CMK (cell line): ENCODE results near the gene NUP43.
"Not testable (repeated sequence)": the region's sequence is repeated elsewhere in the genome, so short reads cannot be mapped to it uniquely, and the experiment has no call there.

Source experiments
- DNase-seq: peaks from one replicate; pipeline ENCODE4 v3.0.0-alpha.2; 2010; ENCODE audit warnings: low read depth

NUP43 gene

DNA sequence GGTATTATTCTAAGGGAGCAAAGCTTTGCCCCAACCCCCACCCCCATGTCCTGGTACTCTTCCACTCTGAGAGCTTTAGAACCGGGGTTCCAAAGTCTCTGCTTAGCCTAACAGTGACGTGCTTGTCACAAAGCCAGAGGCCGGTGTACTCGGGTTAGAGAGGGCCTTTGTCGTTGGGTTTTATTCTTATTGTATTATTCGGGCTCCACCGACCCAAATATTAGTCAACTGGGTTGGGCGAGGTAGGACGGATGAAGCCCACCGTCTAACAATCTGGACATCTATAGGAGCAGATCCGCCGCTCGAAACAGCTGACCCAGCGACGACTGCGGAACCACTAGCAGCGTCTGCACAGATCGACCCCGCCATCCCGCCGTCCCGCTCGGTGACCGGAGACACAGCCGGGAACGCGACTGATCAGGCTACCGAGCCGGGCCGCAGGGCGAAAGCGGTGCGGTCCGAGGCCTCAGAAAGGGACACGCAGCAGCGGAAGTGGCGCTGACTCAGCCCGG is 2.8 kb upstream of the NUP43 start:
- DNase-seq = not testable (repeated sequence)

DNA sequence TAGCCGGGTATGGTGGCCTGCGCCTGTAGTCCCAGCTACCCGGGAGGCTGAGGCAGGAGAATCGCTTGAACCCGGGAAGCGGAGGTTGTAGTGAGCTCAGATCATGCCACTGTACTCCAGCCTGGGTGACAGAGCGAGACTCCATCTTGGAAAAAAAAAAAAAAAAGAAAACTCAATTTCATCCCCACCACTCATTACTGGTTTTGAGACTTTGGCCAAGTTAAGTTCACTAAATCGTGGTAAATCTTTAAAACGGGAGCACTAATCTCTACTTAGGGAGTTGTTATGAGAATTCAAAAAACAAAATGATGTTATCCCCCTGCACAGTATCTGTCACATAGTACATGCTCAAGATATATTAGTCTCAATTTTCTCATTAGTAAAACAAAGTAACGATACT is 1.1 kb downstream of the NUP43 start:
- not testable (repeated sequence) for DNase-seq

DNA sequence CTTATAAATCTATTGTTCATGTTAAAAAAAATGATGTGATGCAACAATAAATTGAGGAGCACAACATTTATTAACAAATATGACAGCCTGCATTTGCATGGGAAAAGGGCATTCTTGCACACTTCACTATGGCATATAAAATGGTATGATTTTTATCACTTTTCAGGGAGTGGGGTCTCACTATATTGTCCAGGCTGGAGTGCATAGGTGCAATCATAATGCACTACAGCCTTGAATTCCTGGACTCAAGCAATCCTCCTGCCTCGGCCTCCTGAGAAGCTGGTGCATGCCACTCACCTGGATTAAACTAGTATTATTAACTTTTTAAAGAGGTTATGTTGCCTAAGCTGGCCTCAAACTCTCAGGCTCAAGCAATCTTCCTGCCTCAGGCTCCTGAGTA is 11.4 kb downstream of the NUP43 start:
- DNase-seq = no peak

DNA sequence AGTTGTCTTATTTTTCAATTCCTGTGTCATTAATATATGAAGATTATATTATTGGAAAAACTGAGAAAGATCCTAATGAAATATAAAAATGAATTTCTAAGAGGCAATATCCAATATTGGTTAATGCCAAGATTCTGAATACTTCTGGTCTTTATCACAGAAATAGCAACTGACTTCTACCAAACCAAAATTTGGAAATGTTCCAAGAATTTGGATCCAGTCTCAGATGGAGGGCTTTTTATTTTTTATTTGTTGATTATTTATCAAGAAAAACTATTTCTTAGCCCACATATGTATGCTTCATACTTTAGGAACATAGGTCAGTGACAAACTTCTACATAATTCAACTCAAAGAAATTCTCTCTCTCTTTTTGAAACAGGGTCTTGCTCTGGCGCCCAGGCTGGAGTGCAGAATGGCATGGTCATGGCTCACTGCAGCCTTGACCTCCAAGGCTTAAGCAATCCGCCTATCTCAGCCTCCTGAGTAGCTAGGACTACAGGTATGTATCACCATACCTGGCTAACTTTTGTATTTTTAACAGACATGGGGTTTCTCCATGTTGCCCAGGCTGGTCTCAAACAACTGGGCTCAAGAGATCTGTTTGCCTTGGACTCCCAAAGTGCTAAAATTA is 13.1 kb downstream of the NUP43 start:
- no peak for DNase-seq

DNA sequence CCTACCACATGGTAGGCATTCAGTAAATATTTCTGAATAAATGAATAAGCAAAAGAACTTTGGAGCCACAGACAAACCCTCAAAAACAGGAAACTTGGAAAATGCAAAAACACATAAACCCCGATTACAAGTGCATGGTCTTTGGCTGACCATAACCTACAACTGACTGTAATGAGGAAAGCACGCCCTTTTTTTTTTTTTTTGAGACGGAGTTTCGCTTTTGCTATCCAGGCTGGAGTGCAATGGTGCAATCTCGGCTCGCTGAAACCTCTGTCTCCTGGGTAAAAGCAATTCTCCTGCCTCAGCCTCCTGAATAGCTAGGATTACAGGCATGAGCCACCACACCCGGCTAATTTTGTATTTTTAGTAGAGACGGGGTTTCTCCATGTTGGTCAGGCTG is 16.5 kb downstream of the NUP43 start:
- no peak for DNase-seq

DNA sequence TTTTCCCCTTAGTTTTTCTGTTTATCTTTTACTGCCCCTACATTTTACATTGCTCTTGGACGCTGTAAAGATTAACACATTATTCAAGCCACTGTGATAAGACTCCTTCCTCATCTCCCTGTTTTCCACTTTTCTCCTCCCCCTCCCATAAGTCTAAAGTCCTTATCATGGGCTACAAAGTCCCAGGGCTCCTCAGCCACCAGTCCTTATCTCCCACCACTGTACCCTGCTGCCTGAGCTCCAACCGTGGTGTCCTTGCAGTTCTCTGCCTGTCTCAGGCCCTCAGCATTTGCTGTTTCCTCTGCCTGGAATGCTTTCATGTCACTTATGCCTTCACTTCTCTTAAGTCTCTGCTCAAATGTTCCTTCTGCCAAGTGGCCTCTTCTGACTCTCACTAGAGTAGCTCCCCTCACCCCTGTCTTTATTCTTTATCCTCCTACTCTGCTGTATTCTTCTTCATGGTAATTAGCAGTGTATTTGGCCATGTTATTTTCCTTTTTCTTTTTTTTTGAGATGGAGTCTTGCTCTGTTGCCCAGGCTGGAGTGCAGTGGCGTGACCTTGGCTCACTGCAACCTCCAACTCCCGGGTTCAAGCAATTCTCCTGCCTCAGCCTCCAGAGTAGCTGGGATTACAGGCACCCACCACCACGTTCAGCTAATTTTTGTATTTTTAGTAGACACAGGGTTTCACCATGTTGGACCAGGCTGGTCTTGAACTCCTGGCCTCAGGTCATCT is 17.7 kb downstream of the NUP43 start:
- peak; percentile 83 for DNase-seq

DNA sequence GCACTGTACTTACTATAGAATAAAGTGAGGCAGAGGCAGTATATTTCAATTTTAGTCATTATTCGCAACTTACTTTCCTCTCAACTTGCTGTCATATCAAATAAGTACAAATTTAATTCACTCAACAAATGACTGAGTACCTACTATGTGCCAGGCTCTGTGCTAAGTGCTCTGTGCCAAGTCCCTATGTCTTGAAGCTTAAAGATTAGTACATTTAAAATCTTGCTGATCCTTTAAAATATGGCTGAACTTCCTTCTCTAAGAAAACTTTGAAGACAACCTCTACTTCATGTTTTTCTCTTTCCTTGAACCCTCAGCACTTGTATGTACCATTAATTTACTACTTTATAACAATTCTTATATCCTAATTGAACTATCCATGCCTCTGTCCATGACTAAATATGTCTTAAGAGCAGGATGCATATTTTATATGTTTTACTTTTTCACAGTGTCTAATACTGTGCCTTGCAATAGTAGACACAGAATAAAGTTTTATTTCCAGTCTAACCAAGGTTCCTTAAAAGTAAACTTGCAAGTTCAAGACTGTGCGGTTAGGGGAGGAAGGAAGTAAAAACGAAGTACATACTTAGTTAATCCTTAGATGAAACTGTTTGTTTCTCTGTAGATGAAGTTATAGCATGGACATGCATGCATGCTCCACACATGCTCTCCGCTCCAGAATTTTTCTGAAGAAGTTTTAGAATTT is 18.4 kb downstream of the NUP43 start:
- peak; percentile 34 for DNase-seq

DNA sequence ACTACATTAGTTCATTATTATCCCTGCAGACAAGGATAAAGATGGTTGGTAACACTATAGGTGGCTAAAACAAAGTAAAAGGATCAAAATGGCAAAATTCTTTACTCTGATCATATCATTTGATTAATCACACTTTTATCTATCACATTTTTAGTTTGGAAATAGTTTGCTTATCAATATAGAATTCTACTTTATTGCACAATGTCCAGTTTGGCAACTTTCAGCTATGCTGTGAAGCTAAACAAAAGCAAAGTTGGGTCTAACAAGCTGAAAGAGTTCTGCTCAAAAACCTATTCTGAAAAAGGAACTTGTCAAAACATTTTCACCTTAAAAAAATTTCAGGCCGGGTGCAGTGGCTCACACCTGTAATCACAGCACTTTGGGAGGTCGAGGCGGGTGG is 20.5 kb downstream of the NUP43 start:
- no peak for DNase-seq

DNA sequence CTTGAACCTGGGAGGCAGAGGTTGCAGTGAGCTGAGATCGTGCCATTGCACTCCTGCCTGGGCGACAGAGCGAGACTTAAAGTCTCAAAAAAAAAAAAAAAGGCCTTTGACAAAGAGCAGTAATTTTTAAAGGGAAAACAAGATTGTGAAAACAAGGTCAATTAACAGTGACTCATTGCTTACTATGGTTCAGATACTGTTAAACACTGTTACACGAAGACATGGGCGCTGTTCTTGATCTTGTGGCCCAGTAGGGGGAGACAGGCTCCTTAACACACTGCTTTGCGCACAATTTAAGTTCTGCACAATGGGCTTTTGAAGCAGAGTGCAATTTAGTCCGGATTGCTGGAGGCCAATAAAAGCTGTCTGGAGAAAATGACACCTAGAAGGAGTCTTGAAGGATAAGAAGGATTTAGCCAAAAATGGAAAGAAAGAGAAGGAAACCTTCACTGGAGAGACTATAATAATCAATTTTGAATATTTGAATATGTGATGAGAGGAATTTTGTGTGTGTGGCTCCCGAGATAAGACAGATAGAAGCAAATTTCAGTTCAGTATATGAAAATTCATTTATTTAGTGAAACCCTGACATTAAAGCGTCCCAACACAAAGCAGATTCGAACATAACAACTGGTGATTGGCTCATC is 22.4 kb downstream of the NUP43 start:
- DNase-seq = peak; percentile 56

DNA sequence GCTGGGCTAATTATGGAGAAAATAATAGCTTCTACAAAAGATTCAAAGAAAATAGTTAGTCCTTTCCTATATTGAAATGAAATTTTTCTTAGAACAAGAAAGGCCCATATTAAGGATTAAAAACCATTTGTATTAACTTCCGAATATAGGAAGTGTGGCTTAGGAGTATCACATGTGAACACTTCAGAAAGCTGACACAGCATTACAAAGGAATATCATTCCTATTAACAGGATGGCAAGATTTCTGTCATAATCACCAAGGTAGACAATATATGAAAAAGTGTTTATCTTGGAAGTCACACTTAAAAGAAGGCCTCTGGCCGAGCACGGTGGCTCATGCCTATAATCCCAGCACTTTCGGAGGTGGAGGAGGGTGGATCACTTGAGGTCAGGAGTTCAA is 23.1 kb downstream of the NUP43 start:
- no peak for DNase-seq

DNA sequence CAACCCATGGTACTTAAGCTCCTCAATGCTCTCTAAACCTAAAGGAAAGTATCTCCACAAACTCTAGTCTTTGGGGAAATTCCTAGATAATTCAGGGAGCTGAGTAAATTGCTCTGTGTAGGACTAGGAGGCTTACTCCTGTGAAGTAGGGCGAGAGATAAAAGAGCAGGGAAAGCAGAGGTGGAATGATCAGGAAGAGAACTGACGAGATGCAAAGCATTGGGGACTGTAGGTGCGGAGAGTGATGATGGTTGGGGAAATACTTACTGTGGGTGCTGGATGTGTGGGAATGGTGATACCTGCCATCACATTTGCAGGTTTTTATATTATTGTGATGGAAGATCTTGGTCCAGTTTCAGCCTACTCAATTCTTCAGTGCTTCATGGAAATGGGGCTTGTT is 26.8 kb downstream of the NUP43 start:
- DNase-seq = no peak

DNA sequence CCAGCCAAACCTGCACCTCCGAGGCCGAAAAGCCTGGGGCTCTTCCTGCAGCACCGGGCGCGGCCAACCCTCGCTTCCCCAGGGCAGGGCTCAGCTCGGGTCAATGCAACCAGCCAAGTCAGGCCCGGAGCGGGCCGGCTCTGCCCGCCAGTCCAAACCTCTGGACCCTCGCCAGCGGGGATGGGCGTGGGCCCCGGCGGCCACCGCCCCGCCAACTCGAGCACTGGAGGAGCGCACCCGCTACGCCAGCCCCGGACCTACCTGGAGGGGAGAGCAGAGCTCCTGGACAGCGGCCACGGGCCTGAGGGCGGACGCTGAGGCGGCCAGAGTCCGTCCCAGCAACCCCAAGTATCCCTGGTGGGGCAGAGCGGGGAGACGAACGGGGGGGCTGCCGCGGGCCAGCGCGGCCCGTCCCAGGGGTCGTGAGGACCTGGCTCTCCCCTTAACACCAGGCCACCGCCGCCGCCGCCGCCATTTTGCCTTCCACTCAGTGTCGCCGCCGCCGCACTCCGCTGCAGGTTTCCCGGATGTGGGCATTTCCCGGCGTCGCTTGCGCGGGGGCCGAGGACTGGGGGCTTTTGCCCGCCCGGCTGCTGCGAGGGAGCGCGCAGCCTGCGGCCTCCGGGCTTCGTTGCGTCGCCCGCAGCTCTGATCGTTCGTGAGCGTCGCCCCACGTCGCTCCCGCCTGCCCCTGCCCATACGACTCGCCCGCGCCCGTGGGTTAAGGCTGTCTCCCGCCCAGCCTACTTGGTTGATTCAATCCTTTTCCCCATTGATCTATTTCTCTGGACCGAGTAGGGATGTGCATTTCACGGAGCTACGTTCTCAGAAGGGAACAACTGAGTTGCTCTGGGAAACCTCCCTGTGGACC is 28.5 kb downstream of the NUP43 start, which contains the start of gene LATS1:
Gene LATS1, minus strand, starts transcription at position 514 of the 871 bp plus-strand sequence. CDS start 15,975 bp downstream, outside the sequence.
- peak; percentile 41 for DNase-seq

DNA sequence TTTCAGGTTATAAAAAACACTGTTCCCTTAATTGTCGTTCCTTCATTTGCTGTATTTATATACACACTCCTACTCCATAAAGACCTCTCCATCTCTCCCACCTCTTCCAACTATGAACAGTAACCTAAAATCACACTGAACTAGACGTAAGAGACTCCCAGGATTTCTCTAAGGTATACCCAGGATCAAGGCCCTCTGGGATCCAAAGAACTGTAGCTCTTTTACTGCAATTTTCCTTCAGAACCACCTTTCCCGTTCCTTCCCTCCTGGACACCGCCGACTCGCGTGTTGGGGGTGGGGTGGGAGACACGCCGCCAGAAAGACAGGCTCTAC is 29.1 kb downstream of the NUP43 start:
- DNase-seq = no peak

DNA sequence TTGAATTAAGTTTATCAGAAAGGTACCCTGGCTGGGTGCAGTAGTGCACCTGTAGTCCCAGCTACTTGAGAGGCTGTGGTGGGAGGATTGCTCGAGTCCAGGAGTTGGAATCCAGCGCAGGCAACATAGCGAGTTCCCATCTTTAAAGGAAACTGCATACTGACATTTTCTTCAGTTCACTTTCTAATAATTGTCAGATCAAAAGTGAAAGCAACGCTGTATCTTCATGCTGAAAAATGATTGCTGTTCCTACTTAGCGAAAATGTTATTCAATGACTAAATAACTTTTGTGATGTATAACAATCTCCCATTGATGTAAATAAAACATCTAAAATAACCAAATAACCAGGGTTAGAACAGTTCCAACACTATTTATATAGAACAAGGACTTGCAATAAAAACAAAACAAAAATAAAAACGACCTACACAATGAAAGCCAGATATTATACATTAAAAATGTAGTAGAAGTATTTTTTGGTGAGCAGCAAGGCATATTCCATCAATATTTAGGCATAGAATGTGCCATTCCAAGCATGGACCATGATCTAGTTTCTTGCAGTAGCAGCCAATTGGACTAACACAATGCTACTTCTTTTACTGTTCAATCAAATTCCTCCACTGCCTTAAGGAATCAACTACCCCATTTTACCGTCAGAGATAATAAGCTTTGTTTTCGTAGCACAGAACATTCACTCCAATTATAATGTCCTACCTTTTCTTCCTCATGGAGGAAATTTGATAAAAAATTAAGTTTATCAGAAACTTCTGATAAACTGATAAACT is 30.0 kb downstream of the NUP43 start:
- DNase-seq = no peak

DNA sequence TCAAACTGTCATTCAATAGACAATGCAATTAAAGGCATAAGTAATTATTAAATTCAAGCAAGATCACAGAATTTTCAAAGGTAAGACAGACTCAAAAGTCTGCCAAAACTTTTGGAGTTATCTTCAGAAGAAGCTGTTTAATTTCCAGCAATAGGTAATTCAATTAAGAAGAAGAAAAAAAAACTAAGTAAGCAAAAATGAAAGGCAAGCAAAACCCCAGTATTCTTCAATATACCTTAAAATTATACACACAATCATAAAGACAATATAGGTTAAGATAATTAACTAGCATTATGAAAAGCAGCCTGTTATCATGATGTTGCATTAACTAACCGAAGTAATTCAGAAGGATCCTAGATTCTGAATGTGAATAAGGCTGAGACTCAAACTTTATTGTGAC is 31.9 kb downstream of the NUP43 start:
- no peak for DNase-seq

DNA sequence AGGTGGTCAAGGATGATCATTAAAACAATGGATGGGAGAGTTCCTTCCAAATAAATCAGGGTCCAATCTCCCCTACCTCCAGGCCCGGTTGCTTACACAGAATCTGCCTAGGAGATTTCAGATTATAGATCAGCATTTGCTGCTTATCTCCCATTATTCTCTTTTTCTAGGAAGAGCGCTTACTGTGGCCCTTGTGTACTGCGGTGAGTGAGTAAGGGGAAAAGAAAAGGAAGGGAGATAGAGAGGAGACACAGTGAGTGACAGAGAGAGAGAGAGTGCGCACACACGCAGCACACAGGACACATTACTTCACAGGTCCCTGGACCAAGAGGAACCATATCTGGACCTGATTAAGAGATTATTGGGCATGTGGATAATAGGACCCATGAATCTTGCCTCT is 34.6 kb downstream of the NUP43 start:
- DNase-seq = no peak

DNA sequence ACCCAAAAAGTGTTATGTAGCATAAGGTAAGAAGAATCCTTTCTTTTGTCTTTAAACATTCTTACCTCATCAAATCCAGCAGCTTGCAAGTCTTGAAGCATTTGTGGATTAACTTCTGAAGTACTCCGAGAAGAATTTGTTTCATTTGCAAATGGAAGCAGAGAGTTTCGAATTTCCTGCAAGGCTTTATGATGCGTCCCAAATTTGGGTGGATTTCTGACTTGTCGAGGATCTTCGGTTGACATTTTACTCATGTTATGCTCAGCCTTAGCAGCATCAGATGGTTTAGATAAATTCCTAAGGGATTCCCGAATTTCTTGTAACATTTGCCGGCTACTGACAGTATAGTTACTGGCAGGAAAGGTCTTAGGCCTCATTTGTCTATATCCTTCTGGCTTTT is 44.6 kb downstream of the NUP43 start:
- no peak for DNase-seq

DNA sequence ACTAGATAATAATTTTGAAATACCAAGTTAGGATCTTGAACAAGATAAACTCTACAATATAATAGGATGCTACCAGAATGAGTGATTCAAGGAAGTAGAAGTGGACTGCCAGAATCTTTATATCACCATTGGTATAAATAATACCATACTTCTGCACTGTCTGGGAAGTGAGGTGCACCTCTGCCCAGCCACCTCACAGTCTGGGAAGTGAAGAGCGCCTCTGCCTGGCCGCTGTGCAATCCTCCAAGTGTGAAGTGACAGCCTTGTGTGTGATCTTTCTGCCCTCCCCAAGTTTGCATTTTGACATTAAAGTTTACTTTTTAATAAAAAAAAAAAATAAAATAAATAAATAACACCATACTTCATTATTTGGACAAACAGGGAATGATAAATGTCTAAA is 47.2 kb downstream of the NUP43 start:
- DNase-seq = no peak

DNA sequence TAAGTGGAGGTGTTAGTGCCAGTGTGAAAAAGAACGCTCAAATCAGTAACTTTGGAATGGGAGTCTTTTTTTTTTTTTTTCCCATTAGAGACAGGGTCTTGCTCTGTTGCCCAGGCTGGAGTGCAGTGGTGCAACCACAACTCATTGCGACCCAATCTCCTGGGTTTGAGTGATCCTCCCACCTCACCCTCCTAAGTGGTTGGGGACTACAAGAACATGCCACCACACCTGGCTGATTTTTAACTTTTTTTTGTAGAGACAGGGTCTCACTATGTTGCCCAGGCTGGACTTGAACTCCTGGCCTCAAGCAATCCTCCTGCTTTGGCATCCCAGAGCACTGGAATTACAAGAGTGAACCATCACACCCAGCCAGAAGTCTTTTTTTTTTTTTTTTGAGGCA is 48.2 kb downstream of the NUP43 start:
- DNase-seq = no peak

DNA sequence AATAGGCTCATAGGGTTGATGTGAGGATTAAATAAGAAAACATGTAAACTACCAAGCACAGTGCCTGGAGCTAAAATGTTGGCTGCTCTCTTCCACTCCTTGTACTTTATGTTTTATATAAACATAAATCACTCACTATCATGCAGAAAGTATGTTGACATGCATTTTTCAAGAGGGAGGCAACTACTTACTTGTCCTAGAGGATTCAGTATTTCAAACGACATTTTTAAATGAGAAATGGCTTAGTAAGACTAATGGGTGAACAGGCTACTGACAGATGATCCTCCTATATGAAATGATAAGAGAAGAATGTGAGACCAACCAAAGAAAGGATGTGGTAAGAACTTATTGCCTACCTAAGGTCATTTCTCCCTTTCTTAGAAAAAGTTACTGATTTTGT is 49.4 kb downstream of the NUP43 start:
- DNase-seq = no peak

DNA sequence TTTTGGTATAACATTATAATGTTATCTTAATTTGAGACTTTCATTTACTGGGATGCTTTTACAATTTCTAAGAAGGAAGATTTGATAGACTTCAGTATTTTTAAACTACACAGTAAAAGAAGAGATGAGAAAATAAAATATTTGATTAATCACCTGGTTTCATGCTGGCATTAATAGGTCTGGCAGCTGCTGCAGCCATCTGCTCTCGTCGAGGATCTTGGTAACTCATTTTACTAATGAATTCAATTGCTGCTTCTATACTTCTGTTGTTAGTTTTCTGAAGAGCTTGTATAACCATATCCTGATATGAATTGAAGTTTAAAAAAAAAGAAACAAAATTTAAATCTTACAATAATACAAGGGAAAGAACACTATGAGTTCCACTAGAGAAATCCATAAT is 51.4 kb downstream of the NUP43 start:
- DNase-seq = no peak
